H1 (cell line): ENCODE measurements around the gene NHSL2. TPM values are rescaled to one million over a fixed set of nuclear protein-coding genes. Genes with fewer than 3 reads are reported as not detected.

ENCODE experiments used
- CTCF ChIA-PET: fragments of 300-600 bp; sonication (Branson Sonifier 250); formaldehyde crosslinking; loops from one replicate; lab custom pipeline; 2021; ENCODE audit not compliant: partially characterized antibody; lab: Charles Lee
- POLR2A ChIA-PET: fragments of 300-600 bp; sonication (Branson Sonifier 250); formaldehyde crosslinking; loops from one replicate; lab custom pipeline; 2021; ENCODE audit warnings: inconsistent platforms; ENCODE audit not compliant: partially characterized antibody; lab: Charles Lee
- DNase-seq, 2 experiments: peaks; one replicate each; pipeline versions ENCODE4 v3.0.0 to v3.0.0-alpha.2; 2010 to 2022; ENCODE audit warnings: low spot score in 2 of 2, low read depth in 1 of 2, mixed read lengths in 1 of 2
- FAIRE-seq: peaks from 2 replicates; lab custom pipeline; 2011; peaks lifted over from hg19 to GRCh38; lab: Jason Lieb, UNC
- H2AFZ ChIP-seq: 2 replicates; pipeline ENCODE4 v1.8.1; 2012; ENCODE audit warnings: low read length, inconsistent platforms
- H2AK5ac ChIP-seq: 2 replicates; pipeline ENCODE4 v1.6.1; 2013; ENCODE audit warnings: low read depth, low read length
- H2BK120ac ChIP-seq: replicated peaks from 2 replicates; pipeline ENCODE3; 2013; ENCODE audit warnings: low read depth, low read length, inconsistent platforms
- H2BK12ac ChIP-seq: 2 replicates; pipeline ENCODE4 v1.6.1; 2013; ENCODE audit warnings: low read depth, low read length
- H2BK15ac ChIP-seq: 2 replicates; pipeline ENCODE4 v1.6.1; 2013; ENCODE audit warnings: low read length
- H2BK20ac ChIP-seq: 2 replicates; pipeline ENCODE4 v1.6.1; 2013; ENCODE audit warnings: low read length
- H2BK5ac ChIP-seq: 2 replicates; pipeline ENCODE4 v1.6.1; 2013; ENCODE audit warnings: low read depth, low read length
- H3K14ac ChIP-seq: 2 replicates; pipeline ENCODE4 v1.6.1; 2013; ENCODE audit warnings: inconsistent platforms; ENCODE audit not compliant: insufficient read length
- H3K18ac ChIP-seq: 2 replicates; pipeline ENCODE4 v1.6.1; 2013; ENCODE audit warnings: low read length; ENCODE audit errors: extremely low read depth
- H3K23ac ChIP-seq: 2 replicates; pipeline ENCODE4 v1.6.1; 2013; ENCODE audit warnings: inconsistent platforms; ENCODE audit not compliant: insufficient read length
- H3K23me2 ChIP-seq: 2 replicates; pipeline ENCODE4 v1.6.1; 2013; ENCODE audit warnings: low read depth, low read length
- H3K27ac ChIP-seq: 2 replicates; pipeline ENCODE4 v1.6.1; 2011; ENCODE audit warnings: low read depth, low read length, inconsistent platforms
- H3K27me3 ChIP-seq, 4 experiments: replicated peaks in 1 of 4; 1 replicate in 1 of 4; 2 replicates in 3 of 4; pipeline versions ENCODE4 v1.6.1 to v1.8.1; 2011 to 2013; ENCODE audit warnings: low read length in 3 of 4, mild to moderate bottlenecking in 3 of 4, inconsistent platforms in 2 of 4, mixed read lengths in 2 of 4, moderate library complexity in 1 of 4; ENCODE audit not compliant: control insufficient read depth in 3 of 4, insufficient read depth in 3 of 4; ENCODE audit errors: extremely low read depth in 1 of 4
- H3K36me3 ChIP-seq, 4 experiments: 2 replicates each; pipeline versions ENCODE4 v1.6.1 to v1.8.1; 2011 to 2013; ENCODE audit warnings: mild to moderate bottlenecking in 4 of 4, low read length in 3 of 4, moderate library complexity in 2 of 4, control low read depth in 1 of 4, inconsistent platforms in 1 of 4; ENCODE audit not compliant: insufficient read depth in 4 of 4, control insufficient read depth in 2 of 4
- H3K4ac ChIP-seq: replicated peaks from 2 replicates; pipeline ENCODE3; 2013; ENCODE audit warnings: low read length, low read depth, mixed read lengths, inconsistent platforms; ENCODE audit not compliant: insufficient read length
- H3K4me1 ChIP-seq, 4 experiments: replicated peaks in 1 of 4; 1 replicate in 1 of 4; 2 replicates in 3 of 4; pipeline versions ENCODE4 v1.6.1 to v1.8.1; 2011 to 2013; ENCODE audit warnings: low read length in 3 of 4, inconsistent platforms in 2 of 4, mixed read lengths in 1 of 4; ENCODE audit not compliant: insufficient read depth in 4 of 4, control insufficient read depth in 3 of 4
- H3K4me2 ChIP-seq, 2 experiments: 2 replicates each; pipeline versions ENCODE4 v1.6.1 to v1.8.1; 2011 to 2013; ENCODE audit warnings: low read depth in 2 of 2, low read length in 2 of 2, control low read depth in 1 of 2, inconsistent platforms in 1 of 2, mild to moderate bottlenecking in 1 of 2; ENCODE audit not compliant: insufficient read depth in 1 of 2
- H3K4me3 ChIP-seq, 4 experiments: fragments of 200-600, 300-600 bp in 1 of 4; sonication (generic), shearing (Covaris generic), sonication (Bioruptor Twin) in 1 of 4; 2 replicates each; pipeline versions ENCODE4 v1.5.1 to v1.8.1; 2011 to 2016; ENCODE audit warnings: low read length in 4 of 4, low read depth in 3 of 4, control low read depth in 2 of 4, inconsistent platforms in 2 of 4, mild to moderate bottlenecking in 2 of 4, mixed read lengths in 1 of 4, moderate library complexity in 1 of 4; ENCODE audit not compliant: insufficient read depth in 2 of 4; ENCODE audit errors: extremely low read depth in 1 of 4
- H3K56ac ChIP-seq: replicated peaks from 2 replicates; pipeline ENCODE3; 2013; ENCODE audit warnings: low read depth, mild to moderate bottlenecking, mixed read lengths, low read length, inconsistent platforms; ENCODE audit not compliant: insufficient read length
- H3K79me1 ChIP-seq: 2 replicates; pipeline ENCODE4 v1.6.1; 2013; ENCODE audit warnings: low read depth, low read length, control low read depth
- H3K79me2 ChIP-seq, 2 experiments: 2 replicates each; pipeline versions ENCODE4 v1.6.1 to v1.8.1; 2012 to 2013; ENCODE audit warnings: low read length in 2 of 2, mild to moderate bottlenecking in 2 of 2, inconsistent platforms in 1 of 2; ENCODE audit not compliant: insufficient read depth in 2 of 2, control insufficient read depth in 1 of 2
- H3K9ac ChIP-seq, 4 experiments: replicated peaks in 1 of 4; 1 replicate in 1 of 4; 2 replicates in 3 of 4; pipeline versions ENCODE4 v1.6.1 to v1.8.1; 2011 to 2013; ENCODE audit warnings: low read depth in 3 of 4, low read length in 3 of 4, control low read depth in 2 of 4, mild to moderate bottlenecking in 2 of 4, moderate library complexity in 2 of 4, inconsistent platforms in 1 of 4; ENCODE audit errors: extremely low read depth in 1 of 4
- H3K9me3 ChIP-seq, 2 experiments: 2 replicates each; pipeline versions ENCODE4 v1.6.1 to v1.8.1; 2012 to 2013; ENCODE audit warnings: mild to moderate bottlenecking in 2 of 2, moderate library complexity in 2 of 2, control low read depth in 1 of 2, inconsistent platforms in 1 of 2, low read depth in 1 of 2, low read length in 1 of 2, mixed read lengths in 1 of 2; ENCODE audit not compliant: insufficient read depth in 2 of 2
- H4K20me1 ChIP-seq, 2 experiments: replicated peaks in 1 of 2; 2 replicates each; pipeline versions ENCODE3 to v1.8.1; 2011 to 2013; ENCODE audit warnings: inconsistent platforms in 2 of 2, low read length in 2 of 2, mild to moderate bottlenecking in 1 of 2; ENCODE audit not compliant: insufficient read depth in 2 of 2, control insufficient read depth in 1 of 2
- H4K5ac ChIP-seq: 2 replicates; pipeline ENCODE4 v1.6.1; 2013; ENCODE audit warnings: low read length, low read depth, mixed read lengths, inconsistent platforms; ENCODE audit not compliant: insufficient read length
- H4K8ac ChIP-seq: 2 replicates; pipeline ENCODE4 v1.8.0; 2013; ENCODE audit warnings: mild to moderate bottlenecking, moderate library complexity, low read length, inconsistent platforms; ENCODE audit not compliant: insufficient read depth; ENCODE audit errors: extremely low read depth
- H4K91ac ChIP-seq: replicated peaks from 2 replicates; pipeline ENCODE3; 2013; ENCODE audit warnings: low read length, mixed read lengths, inconsistent platforms; ENCODE audit not compliant: insufficient read length
- CTCF ChIP-seq, 3 experiments: IDR thresholded peaks; 1 replicate in 2 of 3; 2 replicates in 1 of 3; pipeline versions ENCODE4 v1.5.1 to v1.6.1; 2011; ENCODE audit warnings: low read length in 3 of 3, mild to moderate bottlenecking in 3 of 3, inconsistent platforms in 2 of 3, low read depth in 1 of 3, moderate library complexity in 1 of 3; ENCODE audit not compliant: insufficient read depth in 1 of 3; ENCODE audit errors: control extremely low read depth in 1 of 3
- HDAC2 ChIP-seq, 2 experiments: fragments of 300-600 bp in 1 of 2; sonication (generic) in 1 of 2; IDR thresholded peaks; 2 replicates each; pipeline ENCODE4 v1.6.1; 2011 to 2012; ENCODE audit warnings: low read depth in 2 of 2, low read length in 2 of 2, mild to moderate bottlenecking in 2 of 2, moderate library complexity in 2 of 2, borderline replicate concordance in 1 of 2, inconsistent platforms in 1 of 2
- JUN ChIP-seq: IDR thresholded peaks from 2 replicates; pipeline ENCODE4 v1.6.1; 2011; ENCODE audit warnings: low read depth, mild to moderate bottlenecking, improper control_type of control experiment, low read length
- KDM1A ChIP-seq: fragments of 200-600, 300-600 bp; sonication (generic); IDR thresholded peaks from 2 replicates; pipeline ENCODE4 v1.7.1; 2016; ENCODE audit warnings: mild to moderate bottlenecking, low read length, borderline replicate concordance
- RAD21 ChIP-seq, 2 experiments: IDR thresholded peaks in 1 of 2; conservative IDR thresholded peaks in 1 of 2; 2 replicates each; pipeline ENCODE4 v1.6.1; 2011; ENCODE audit warnings: low read depth in 2 of 2, low read length in 2 of 2, improper control_type of control experiment in 1 of 2, inconsistent platforms in 1 of 2, mild to moderate bottlenecking in 1 of 2, moderate library complexity in 1 of 2
- SP4 ChIP-seq: IDR thresholded peaks from 2 replicates; pipeline ENCODE4 v1.6.1; 2012; ENCODE audit warnings: low read length, inconsistent platforms
- TEAD4 ChIP-seq: IDR thresholded peaks from 2 replicates; pipeline ENCODE4 v1.6.1; 2012; ENCODE audit warnings: low read depth, low read length, inconsistent platforms, mixed read lengths
- WGBS, 2 experiments: shearing (Covaris generic) in 1 of 2; methylation state at CpG; one replicate each; pipeline versions ENCODE4 v1.1.6 to v1.1.7; 2013 to 2015; ENCODE audit warnings: low lambda C conversion rate in 2 of 2, mixed read lengths in 2 of 2, inconsistent platforms in 1 of 2, low coverage in 1 of 2, missing lambda C conversion rate in 1 of 2; ENCODE audit not compliant: insufficient replicate concordance in 2 of 2, insufficient coverage in 1 of 2, insufficient read length in 1 of 2; ENCODE audit errors: extremely low coverage in 1 of 2, missing lambda C conversion rate in 1 of 2; 5-methylcytosine and 5-hydroxymethylcytosine counted together
- polyA plus RNA-seq, 7 experiments: library from polyadenylated mRNA; depleted of rRNA in 3 of 7; stranded (reverse) in 5 of 7; unstranded in 2 of 7; fragments of >200 nt in 5 of 7; fragments of 200-250 nt in 2 of 7; gene quantifications; 1 replicate in 5 of 7; 2 replicates in 1 of 7; 4 replicates in 1 of 7; pipeline versions ENCODE4 v1.2.1 to v1.2.3, GENCODE V29; 2011 to 2013; ENCODE audit warnings: missing spikeins in 2 of 7, mixed read lengths in 2 of 7
- total RNA-seq: library from RNA; stranded (reverse); fragmentation: NEBNext Ultra II Directional; extraction: Animal tissue kit (Norgen Biotek cat#: 25700); gene quantifications from 2 replicates; pipeline ENCODE4 v1.2.1, GENCODE V29; 2021

The NHSL2 gene
- total and polyA plus RNA-seq, 2 of the 8 experiments (the other 6 are each of a cell fraction or from before 2014, with no cell fraction given) = 3.7 to 7.2 TPM

GRCh38 chrX:72003811-72004750, 93.4 kb downstream of the NHSL2 start:
- no peaks in the 10 kb centered on the region for H3K36me3 ChIP-seq
- H3K79me2 ChIP-seq = peaks cover 0 to 3% of the 10 kb centered on the region in 2 experiments; a peak in 2 of 4 replicates
- no peak overlapping the region for H3K14ac ChIP-seq
- peak overlapping the region in 2 of 4 experiments; percentile 6 to 42; a peak in 1 of 8 replicates for H3K4me3 ChIP-seq
- no peaks in the 10 kb centered on the region for H4K20me1 ChIP-seq
- POLR2A ChIA-PET = interaction anchor here (0.7 to 3.3 kb wide), 5 partner anchors 15 to 177 kb away, joined by 3 to 18 read pairs (median 5); partner anchors contain the start of genes NHSL2 and PIN4
- no peak overlapping the region; the same call in 1 of the 2 replicates for H2BK5ac ChIP-seq
- no peak overlapping the region for H4K8ac ChIP-seq
- no peak overlapping the region for H2BK20ac ChIP-seq
- no peak overlapping the region for H4K5ac ChIP-seq
- H3K4ac ChIP-seq = no peak overlapping the region
- no peak overlapping the region for H3K9ac ChIP-seq
- H3K23ac ChIP-seq = no peak overlapping the region
- H2BK15ac ChIP-seq = no peak overlapping the region
- H4K91ac ChIP-seq = no peak overlapping the region
- H3K23me2 ChIP-seq = no peaks in the 10 kb centered on the region
- DNase-seq (peak; percentile 49 to 58), FAIRE-seq (peak; percentile 97)
- H3K18ac ChIP-seq = no peak overlapping the region; the same call in none of the 2 replicates
- H2BK120ac ChIP-seq = no peak overlapping the region
- peak overlapping the region; percentile 41 to 57 for H3K4me2 ChIP-seq
- CTCF ChIA-PET = interaction anchor here (0.6 to 9.5 kb wide), 16 partner anchors 14 to 143 kb away, joined by 3 to 68 read pairs (median 3); partner anchors contain the start of gene NHSL2
- H2BK12ac ChIP-seq = 0 out of 2 replicates have a peak overlapping the region, but pooled peaks have one; percentile 39
- H3K79me1 ChIP-seq = no peaks in the 10 kb centered on the region; the same call in 1 of the 2 replicates
- no peaks in the 10 kb centered on the region for H3K27me3 ChIP-seq
- no peaks in the 10 kb centered on the region for H3K9me3 ChIP-seq
- WGBS, 2 experiments = 57% methylated on average over 2 of the region's 17 CpGs; no CpG with 5 or more reads in 1 of the 2 experiments
- peaks cover 1 to 10% (median 7%) of the 10 kb centered on the region in 4 experiments; a peak in 4 of 7 replicates for H3K4me1 ChIP-seq
- no peak overlapping the region for H3K27ac ChIP-seq
- no peak overlapping the region for H2AFZ ChIP-seq
- no peak overlapping the region for H2AK5ac ChIP-seq
- H3K56ac ChIP-seq = no peak overlapping the region
- TF ChIP-seq JUN (no peak), CTCF (IDR thresholded peaks at IDR 0.05; ENCODE audit: control extremely low read depth in 1 of 3, insufficient read depth in 1 of 3, low read depth in 1 of 3, low read length in 3 of 3) (peak; percentile 57 to 73 (median 66)), KDM1A (peak; percentile 92), HDAC2 (IDR thresholded peaks at IDR 0.05; ENCODE audit: borderline replicate concordance in 1 of 2, low read depth in 2 of 2, low read length in 2 of 2) (peak; percentile 37 to 52; a peak in 2 of 4 replicates), SP4 (no peak), RAD21 (IDR thresholded peaks at IDR 0.05 in 1 of 2, conservative IDR thresholded peaks at IDR 0.05 in 1 of 2; ENCODE audit: low read depth in 2 of 2, low read length in 2 of 2) (peak; percentile 80 to 88), TEAD4 (peak; percentile 76)
